ENCODE results near the gene UBTD1.

The UBTD1 gene

DNA sequence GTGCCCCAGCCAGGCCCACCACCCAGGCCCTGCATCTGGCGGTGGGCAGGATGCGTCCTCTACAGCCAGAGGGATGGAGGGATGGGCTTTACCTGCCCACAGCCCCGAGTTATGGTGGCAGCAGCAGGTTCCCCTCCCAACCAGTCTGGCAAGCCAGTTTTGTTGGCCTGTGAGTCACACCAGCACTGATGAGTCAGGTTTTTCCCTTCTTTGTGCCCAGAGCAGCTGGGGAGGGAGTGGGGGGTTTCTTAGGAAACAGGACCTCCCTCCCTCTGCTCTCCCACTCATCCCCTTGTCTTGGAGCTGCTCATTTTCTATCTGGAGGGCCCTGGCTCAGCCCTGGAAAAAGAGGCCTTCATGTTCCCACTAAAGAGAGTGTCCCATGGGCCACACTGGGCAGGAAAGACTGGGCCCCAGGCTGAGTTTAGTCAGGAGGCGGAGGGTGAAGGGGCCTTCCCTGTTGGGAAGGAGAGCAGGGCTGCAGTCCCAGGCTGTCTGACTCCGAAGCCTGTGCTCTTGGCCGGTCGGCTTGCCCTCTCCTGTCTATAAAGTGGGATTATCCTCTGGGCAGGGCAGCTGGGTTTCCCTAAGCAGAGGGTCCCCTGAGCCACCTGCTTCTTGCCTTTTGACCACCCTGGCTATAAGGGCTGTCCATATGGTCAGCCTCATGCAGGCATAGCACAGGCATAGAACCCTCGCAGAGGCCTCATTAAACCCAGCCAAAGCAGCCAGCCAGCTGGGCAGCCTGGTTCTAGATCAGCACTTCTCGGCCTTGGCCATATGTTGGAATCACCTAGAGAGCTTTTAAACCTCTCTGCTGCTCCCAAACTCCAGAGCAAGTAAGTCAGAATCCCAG, 43.7 kb downstream of the UBTD1 start:
- Histone ChIP-seq H3K4me3 (ENCODE audit: low read length) (peak overlapping the region; percentile 62), H3K4me1 (ENCODE audit: control insufficient read depth, insufficient read depth, low read length) (peaks cover 57% of the 10 kb centered on the region), H3K9ac (ENCODE audit: low read length) (peak overlapping the region; percentile 86), H3K9me3 (ENCODE audit: control insufficient read depth, low read length) (no peaks in the 10 kb centered on the region), H3K36me3 (ENCODE audit: control insufficient read depth, insufficient read depth, low read length, severe bottlenecking) (no peaks in the 10 kb centered on the region), H3K27me3 (replicated peaks; ENCODE audit: control insufficient read depth, insufficient read depth, low read length) (no peaks in the 10 kb centered on the region)
- DNase-seq (ENCODE audit: low read depth) = peak; percentile 90

DNA sequence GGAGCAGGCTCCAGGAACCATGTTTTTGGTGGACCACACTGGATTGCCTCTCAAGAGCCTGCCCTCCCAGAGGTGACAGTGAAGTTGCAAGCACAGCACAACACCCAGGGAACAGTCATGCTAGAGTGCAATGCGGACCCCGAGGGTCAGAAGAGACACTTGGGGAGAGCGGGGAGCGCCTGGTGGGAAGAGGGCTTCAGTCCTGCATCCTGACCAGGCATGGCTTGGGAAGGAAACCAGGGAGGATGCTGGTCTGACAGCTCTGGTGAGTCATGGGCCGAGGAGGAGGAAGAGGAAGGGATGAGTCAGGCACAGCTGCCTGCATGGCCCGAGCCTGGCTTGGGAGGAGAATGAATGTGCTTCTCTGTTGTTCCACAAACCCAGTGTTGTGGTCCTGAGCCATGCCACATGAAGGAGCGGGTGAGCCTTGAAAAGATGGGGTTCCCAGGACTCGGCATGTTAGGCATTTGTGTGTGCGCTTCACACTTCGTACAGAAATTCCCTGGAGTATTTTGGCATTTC, 44.4 kb downstream of the UBTD1 start:
- Histone ChIP-seq H3K9ac (ENCODE audit: low read length) (peak overlapping the region; percentile 86), H3K36me3 (ENCODE audit: control insufficient read depth, insufficient read depth, low read length, severe bottlenecking) (no peaks in the 10 kb centered on the region), H3K4me3 (ENCODE audit: low read length) (peak overlapping the region; percentile 62), H3K9me3 (ENCODE audit: control insufficient read depth, low read length) (no peaks in the 10 kb centered on the region), H3K27me3 (replicated peaks; ENCODE audit: control insufficient read depth, insufficient read depth, low read length) (no peaks in the 10 kb centered on the region), H3K4me1 (ENCODE audit: control insufficient read depth, insufficient read depth, low read length) (peaks cover 59% of the 10 kb centered on the region)
- DNase-seq (ENCODE audit: low read depth) = peak; percentile 95

DNA sequence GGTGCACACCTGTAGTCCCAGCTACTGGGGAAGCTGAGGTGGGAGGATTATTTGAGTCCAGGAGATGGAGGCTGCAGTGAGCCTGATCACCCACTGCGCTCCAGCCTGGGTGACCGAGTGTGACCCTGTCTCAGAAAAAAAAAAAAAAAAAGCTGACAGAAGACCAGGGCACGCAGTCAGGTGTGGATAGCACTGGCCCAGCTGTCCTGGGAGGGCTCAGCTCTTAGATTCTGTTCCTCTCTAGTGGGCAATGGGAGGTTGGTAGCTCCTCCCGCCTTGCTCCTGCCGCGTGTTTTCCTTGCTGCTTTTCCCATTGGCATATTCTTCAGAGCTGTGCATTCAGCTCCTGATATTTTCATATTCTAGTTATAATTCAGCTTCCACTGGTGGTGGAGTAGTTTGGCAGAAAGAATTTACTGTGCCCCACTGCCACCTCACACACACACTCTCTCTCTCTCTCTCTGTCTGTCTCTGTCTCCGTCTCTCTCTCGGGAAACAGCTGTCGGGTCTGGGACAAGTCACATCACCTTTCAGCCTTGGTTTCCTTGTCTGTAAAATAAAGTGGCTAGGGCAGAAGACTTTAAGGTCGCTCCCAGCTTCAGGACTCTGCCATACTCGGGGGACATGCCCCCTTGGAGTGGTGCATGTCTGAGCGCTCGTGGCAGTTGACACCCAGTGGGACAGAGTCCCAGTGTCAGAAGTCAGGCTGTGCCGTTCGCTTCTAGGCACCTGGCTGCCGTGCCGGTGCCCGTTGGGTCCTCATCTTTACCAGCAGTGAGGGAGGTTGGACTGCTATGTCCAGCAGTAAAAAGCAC, 47.9 kb downstream of the UBTD1 start:
- no peaks in the 10 kb centered on the region for H3K9me3 ChIP-seq (ENCODE audit: control insufficient read depth, low read length)
- no peak for DNase-seq (ENCODE audit: low read depth)
- no peaks in the 10 kb centered on the region for H3K27me3 ChIP-seq (replicated peaks; ENCODE audit: control insufficient read depth, insufficient read depth, low read length)
- no peak overlapping the region for H3K4me3 ChIP-seq (ENCODE audit: low read length)
- H3K9ac ChIP-seq (ENCODE audit: low read length) = no peak overlapping the region
- H3K36me3 ChIP-seq (ENCODE audit: control insufficient read depth, insufficient read depth, low read length, severe bottlenecking) = no peaks in the 10 kb centered on the region
- peaks cover 47% of the 10 kb centered on the region for H3K4me1 ChIP-seq (ENCODE audit: control insufficient read depth, insufficient read depth, low read length)

DNA sequence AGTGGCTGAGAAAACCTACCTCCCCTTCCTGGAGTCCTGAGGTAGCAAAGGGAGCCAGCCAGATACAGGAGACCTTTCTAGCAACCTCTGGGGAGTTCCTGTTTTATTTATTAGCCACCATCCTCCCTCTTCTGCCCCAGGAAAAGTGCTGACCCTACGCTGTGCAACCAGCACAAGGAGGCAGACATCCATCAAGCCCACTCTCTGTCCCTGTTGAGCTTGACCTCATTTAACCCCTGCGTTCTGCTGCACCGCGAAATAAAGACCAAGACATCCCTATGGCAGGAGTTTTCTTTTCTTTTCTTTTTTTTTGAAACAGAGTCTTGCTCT, 48.5 kb downstream of the UBTD1 start:
- Histone ChIP-seq H3K9ac (ENCODE audit: low read length) (no peak overlapping the region), H3K4me3 (ENCODE audit: low read length) (no peak overlapping the region), H3K36me3 (ENCODE audit: control insufficient read depth, insufficient read depth, low read length, severe bottlenecking) (no peaks in the 10 kb centered on the region), H3K27me3 (replicated peaks; ENCODE audit: control insufficient read depth, insufficient read depth, low read length) (no peaks in the 10 kb centered on the region), H3K4me1 (ENCODE audit: control insufficient read depth, insufficient read depth, low read length) (peaks cover 42% of the 10 kb centered on the region), H3K9me3 (ENCODE audit: control insufficient read depth, low read length) (no peaks in the 10 kb centered on the region)
- no peak for DNase-seq (ENCODE audit: low read depth)

DNA sequence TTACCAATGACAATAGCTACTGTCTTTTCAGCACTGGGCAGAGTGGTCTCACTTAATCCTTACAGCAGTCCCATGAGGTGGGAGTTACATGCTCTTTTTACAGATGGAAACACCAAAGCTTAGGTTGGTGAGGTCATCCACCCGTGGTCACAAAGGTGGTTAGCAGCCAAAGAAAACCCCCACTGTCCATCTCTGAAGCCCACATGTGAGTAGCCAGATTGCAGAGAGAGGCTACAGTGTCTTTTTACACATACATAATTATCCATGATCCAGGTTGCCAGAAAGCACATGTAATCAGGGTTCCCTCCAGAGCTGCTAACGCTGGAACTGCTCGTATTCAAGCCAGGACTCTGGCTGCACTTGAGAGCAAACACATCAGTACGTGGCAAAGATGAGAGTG, 49.2 kb downstream of the UBTD1 start:
- H3K9ac ChIP-seq (ENCODE audit: low read length) = peak overlapping the region; percentile 8
- peaks cover 41% of the 10 kb centered on the region for H3K4me1 ChIP-seq (ENCODE audit: control insufficient read depth, insufficient read depth, low read length)
- no peaks in the 10 kb centered on the region for H3K36me3 ChIP-seq (ENCODE audit: control insufficient read depth, insufficient read depth, low read length, severe bottlenecking)
- H3K4me3 ChIP-seq (ENCODE audit: low read length) = no peak overlapping the region
- no peaks in the 10 kb centered on the region for H3K27me3 ChIP-seq (replicated peaks; ENCODE audit: control insufficient read depth, insufficient read depth, low read length)
- no peak for DNase-seq (ENCODE audit: low read depth)
- no peaks in the 10 kb centered on the region for H3K9me3 ChIP-seq (ENCODE audit: control insufficient read depth, low read length)

DNA sequence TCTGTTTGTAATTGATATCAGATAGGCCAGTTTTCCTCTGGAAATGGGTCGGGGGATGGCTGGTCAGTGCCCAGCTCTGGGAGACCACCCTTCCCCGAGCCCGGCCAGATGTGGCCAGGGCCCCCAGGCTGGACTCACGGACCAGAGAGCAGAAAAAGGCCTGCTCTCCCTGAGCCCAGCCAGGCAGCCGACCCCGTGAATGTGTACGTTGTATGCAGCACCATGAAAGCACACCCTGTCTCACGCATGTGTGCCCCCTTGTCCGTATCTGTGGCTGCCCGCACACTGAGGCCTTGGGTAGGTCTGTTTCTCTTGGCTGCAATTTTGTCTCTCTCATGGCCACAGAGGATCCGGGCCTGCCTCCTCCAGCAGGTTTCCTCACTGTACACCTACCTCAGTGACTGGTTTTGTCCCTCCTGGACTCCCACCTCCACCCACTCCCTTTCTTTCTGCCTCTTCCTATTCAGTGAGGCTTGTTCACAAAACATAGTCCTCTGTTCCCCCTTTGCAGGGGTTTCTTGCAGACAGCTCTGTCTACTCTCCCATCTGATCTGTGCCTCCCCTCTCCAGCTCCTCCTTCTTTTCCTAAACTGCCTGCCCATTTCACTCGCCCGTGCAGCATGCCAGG, 50.2 kb downstream of the UBTD1 start:
- Histone ChIP-seq H3K4me3 (ENCODE audit: low read length) (no peak overlapping the region), H3K9me3 (ENCODE audit: control insufficient read depth, low read length) (no peaks in the 10 kb centered on the region), H3K4me1 (ENCODE audit: control insufficient read depth, insufficient read depth, low read length) (peaks cover 41% of the 10 kb centered on the region), H3K9ac (ENCODE audit: low read length) (no peak overlapping the region), H3K27me3 (replicated peaks; ENCODE audit: control insufficient read depth, insufficient read depth, low read length) (no peaks in the 10 kb centered on the region), H3K36me3 (ENCODE audit: control insufficient read depth, insufficient read depth, low read length, severe bottlenecking) (no peaks in the 10 kb centered on the region)
- DNase-seq (ENCODE audit: low read depth) = no peak

DNA sequence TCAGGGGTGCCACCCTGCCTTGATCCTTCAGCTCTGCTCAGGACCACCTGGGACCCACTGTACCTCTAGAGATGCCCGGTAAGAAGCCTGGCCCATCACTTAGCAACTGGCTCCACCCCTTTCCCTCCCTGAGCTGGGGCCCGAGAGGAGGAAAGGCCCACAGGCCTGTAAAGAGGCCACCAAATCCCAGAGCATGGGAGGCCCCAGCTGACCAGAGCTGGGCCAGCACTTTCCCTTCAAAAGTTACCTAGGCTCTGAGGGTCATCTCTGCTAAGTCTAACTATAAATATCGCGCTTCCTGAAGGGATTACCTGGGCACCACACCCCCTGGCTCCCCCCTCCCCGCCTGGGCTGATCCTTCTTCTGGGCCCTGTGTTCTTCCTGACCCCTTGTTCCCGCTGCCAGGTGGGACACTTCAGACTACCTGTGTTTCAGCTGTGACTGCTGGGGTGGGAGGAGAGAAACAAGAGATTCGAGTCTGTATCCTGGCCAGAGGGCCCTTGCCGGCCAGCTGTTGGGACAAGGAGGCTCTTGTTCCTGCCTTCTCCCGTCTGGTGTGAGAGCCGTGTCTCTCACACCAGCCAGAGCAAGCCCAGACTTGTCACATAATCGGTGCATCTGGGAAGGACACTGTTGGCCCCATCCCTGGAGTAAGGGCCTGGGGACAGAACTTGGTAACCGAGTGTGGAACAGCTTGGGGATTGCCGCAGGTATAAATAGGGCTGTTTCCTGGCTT, 51.0 kb downstream of the UBTD1 start:
- peak; percentile 55 for DNase-seq (ENCODE audit: low read depth)
- peaks cover 41% of the 10 kb centered on the region for H3K4me1 ChIP-seq (ENCODE audit: control insufficient read depth, insufficient read depth, low read length)
- H3K9ac ChIP-seq (ENCODE audit: low read length) = peak overlapping the region; percentile 76
- H3K27me3 ChIP-seq (replicated peaks; ENCODE audit: control insufficient read depth, insufficient read depth, low read length) = no peaks in the 10 kb centered on the region
- H3K9me3 ChIP-seq (ENCODE audit: control insufficient read depth, low read length) = no peaks in the 10 kb centered on the region
- no peak overlapping the region for H3K4me3 ChIP-seq (ENCODE audit: low read length)
- no peaks in the 10 kb centered on the region for H3K36me3 ChIP-seq (ENCODE audit: control insufficient read depth, insufficient read depth, low read length, severe bottlenecking)

DNA sequence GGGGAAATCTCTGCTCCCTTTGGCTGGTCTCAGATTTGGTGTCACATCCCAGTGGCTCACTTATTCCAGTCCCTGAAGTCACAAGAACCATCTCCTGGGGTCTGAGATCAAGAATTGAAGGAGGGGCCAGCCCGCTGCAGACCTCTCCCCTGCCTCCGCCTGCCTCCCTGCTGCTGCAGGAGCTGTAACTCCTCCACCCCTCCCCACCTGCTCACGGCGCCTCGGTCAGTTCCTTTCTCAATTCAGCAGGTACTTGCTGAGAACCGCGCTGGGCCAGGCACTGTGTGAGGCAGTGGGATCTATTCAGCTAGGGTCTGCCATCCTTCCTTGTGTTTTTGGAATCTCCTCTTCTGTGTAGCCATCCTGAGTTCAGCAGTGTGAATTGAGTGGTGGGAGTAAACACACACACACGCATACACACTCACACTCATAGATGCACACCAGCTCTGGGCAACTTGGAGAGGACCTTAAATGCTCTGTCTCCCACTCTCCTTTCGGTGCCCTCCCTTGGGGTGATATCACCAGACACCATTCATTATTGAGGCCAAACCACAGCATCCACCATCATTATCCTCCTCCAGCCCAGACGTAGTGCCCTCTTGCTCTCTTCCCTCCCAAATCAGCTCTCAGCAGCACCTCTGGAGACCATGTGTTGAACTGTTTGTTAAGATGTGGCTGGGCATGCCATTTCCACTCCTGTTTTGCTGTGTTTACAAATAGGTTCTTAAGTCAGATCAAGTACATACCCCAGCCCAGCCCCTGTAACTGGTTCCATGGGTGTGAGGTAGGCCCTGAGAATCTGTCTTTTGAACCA, 51.8 kb downstream of the UBTD1 start:
- H3K27me3 ChIP-seq (replicated peaks; ENCODE audit: control insufficient read depth, insufficient read depth, low read length) = no peaks in the 10 kb centered on the region
- H3K9ac ChIP-seq (ENCODE audit: low read length) = peak overlapping the region; percentile 76
- no peak for DNase-seq (ENCODE audit: low read depth)
- H3K4me1 ChIP-seq (ENCODE audit: control insufficient read depth, insufficient read depth, low read length) = peaks cover 41% of the 10 kb centered on the region
- no peaks in the 10 kb centered on the region for H3K36me3 ChIP-seq (ENCODE audit: control insufficient read depth, insufficient read depth, low read length, severe bottlenecking)
- H3K9me3 ChIP-seq (ENCODE audit: control insufficient read depth, low read length) = no peaks in the 10 kb centered on the region
- no peak overlapping the region for H3K4me3 ChIP-seq (ENCODE audit: low read length)

DNA sequence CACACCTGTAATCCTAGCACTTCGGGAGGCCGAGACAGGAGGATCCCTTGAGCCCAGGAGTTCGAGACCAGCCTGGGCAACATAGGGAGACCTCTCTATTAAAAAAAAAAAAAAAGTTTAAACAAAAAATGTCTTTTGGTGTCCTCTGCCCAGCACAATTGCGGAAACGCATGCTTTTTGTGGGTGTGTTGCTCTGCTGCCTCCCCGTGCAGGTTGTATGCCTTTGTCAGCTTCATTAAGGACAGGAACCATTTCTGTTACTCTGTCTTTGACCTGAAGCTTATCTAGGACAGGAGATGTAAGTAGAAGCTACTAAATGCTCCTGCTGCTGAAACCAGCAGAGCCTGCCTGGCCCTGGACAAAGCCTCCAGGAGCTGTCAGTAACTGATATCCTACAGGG, 52.5 kb downstream of the UBTD1 start:
- H3K27me3 ChIP-seq (replicated peaks; ENCODE audit: control insufficient read depth, insufficient read depth, low read length) = no peaks in the 10 kb centered on the region
- no peaks in the 10 kb centered on the region for H3K9me3 ChIP-seq (ENCODE audit: control insufficient read depth, low read length)
- DNase-seq (ENCODE audit: low read depth) = no peak
- no peak overlapping the region for H3K9ac ChIP-seq (ENCODE audit: low read length)
- peaks cover 41% of the 10 kb centered on the region for H3K4me1 ChIP-seq (ENCODE audit: control insufficient read depth, insufficient read depth, low read length)
- no peaks in the 10 kb centered on the region for H3K36me3 ChIP-seq (ENCODE audit: control insufficient read depth, insufficient read depth, low read length, severe bottlenecking)
- H3K4me3 ChIP-seq (ENCODE audit: low read length) = no peak overlapping the region

DNA sequence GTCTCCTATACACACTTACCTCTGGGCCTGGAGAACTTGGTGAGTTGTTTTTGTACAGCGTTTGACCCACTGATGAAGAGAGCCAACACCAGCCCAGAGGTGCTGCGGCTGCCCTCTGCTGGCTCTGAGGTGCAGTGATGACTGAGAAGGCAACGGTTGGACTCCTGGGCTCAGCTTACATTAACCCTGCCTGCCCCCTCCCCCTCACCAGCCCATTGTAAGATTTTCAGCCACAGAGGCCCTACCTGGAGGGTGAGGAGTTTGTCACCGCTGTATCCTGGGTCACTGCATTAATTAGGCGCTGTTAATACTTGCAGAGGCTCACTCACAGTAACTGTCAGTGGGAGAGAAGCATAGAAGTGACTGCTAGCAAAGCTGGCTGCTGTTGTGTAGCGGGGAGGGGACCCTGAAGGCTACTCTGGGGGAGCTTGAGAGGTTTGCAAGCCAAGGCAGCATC, 54.9 kb downstream of the UBTD1 start:
- H3K36me3 ChIP-seq (ENCODE audit: control insufficient read depth, insufficient read depth, low read length, severe bottlenecking) = no peaks in the 10 kb centered on the region
- peak overlapping the region; percentile 3 for H3K9ac ChIP-seq (ENCODE audit: low read length)
- H3K4me1 ChIP-seq (ENCODE audit: control insufficient read depth, insufficient read depth, low read length) = peaks cover 35% of the 10 kb centered on the region
- no peaks in the 10 kb centered on the region for H3K9me3 ChIP-seq (ENCODE audit: control insufficient read depth, low read length)
- no peak overlapping the region for H3K4me3 ChIP-seq (ENCODE audit: low read length)
- no peaks in the 10 kb centered on the region for H3K27me3 ChIP-seq (replicated peaks; ENCODE audit: control insufficient read depth, insufficient read depth, low read length)
- DNase-seq (ENCODE audit: low read depth) = peak; percentile 90

Measured in adipocyte (in vitro differentiated cells).